Muscle layer of duodenum (tissue), 2 donors: ENCODE results near the gene KLHL40.
"Not testable (repeated sequence)": the region's sequence is repeated elsewhere in the genome, so short reads cannot be mapped to it uniquely, and the experiment has no call there.

Experiments
- H3K27ac ChIP-seq: one replicate; pipeline ENCODE4 v1.7.0; 2013; ENCODE audit warnings: mild to moderate bottlenecking, low read length
- H3K27me3 ChIP-seq: one replicate; pipeline ENCODE4 v1.7.0; 2013; ENCODE audit warnings: low read depth, mild to moderate bottlenecking, control low read depth, low read length
- H3K36me3 ChIP-seq, 2 donors: one replicate each; pipeline ENCODE4 v1.7.0; 2013; ENCODE audit warnings: low read length in 2 of 2, control low read depth in 1 of 2, mild to moderate bottlenecking in 1 of 2; ENCODE audit not compliant: insufficient read depth in 2 of 2, control insufficient read depth in 1 of 2
- H3K4me1 ChIP-seq, 2 donors: one replicate each; pipeline ENCODE4 v1.7.0; 2013; ENCODE audit warnings: low read length in 2 of 2, mild to moderate bottlenecking in 2 of 2, control low read depth in 1 of 2, moderate library complexity in 1 of 2; ENCODE audit not compliant: insufficient read depth in 2 of 2, control insufficient read depth in 1 of 2
- H3K4me3 ChIP-seq, 2 donors: one replicate each; pipeline ENCODE4 v1.7.0; 2013; ENCODE audit warnings: low read length in 2 of 2, low read depth in 1 of 2, mild to moderate bottlenecking in 1 of 2
- H3K9me3 ChIP-seq, 2 donors: one replicate each; pipeline ENCODE4 v1.7.0; 2013; ENCODE audit warnings: low read length in 2 of 2, control low read depth in 1 of 2, mild to moderate bottlenecking in 1 of 2; ENCODE audit not compliant: control insufficient read depth in 1 of 2
- donor health status: healthy.

Gene KLHL40

GRCh38 chr3:42722442-42722841, 37.1 kb downstream of the KLHL40 start:
- not testable (repeated sequence) for H3K27me3 ChIP-seq, H3K4me3 ChIP-seq, H3K36me3 ChIP-seq, H3K27ac ChIP-seq, H3K9me3 ChIP-seq, H3K4me1 ChIP-seq

DNA sequence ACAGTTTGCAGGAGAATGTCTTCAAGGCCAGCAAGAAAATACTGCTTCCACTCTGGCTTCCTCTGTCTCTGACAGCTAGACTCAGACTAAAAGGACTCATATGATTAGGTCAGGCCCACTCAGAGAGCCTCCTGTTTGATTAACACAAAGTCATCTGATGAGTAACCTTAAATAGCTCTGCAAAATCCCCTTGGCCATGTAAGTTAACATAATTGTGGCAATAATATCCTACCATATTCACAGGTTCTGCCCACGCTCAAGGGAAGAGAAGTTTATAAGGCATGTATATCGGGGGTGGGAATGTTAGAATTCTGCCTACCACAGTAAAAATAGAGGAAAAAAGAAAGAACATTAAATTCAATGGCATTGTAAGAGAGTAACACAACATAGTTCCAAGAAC, 37.9 kb downstream of the KLHL40 start:
- H3K36me3 ChIP-seq = no peaks in the 10 kb centered on the region
- H3K4me1 ChIP-seq = no peaks in the 10 kb centered on the region
- H3K9me3 ChIP-seq = no peaks in the 10 kb centered on the region
- H3K4me3 ChIP-seq = no peak overlapping the region
- no peaks in the 10 kb centered on the region for H3K27me3 ChIP-seq
- H3K27ac ChIP-seq = no peak overlapping the region

GRCh38 chr3:42725454-42725853, 40.1 kb downstream of the KLHL40 start:
- Histone ChIP-seq H3K36me3 (no peaks in the 10 kb centered on the region), H3K4me1 (no peaks in the 10 kb centered on the region), H3K27me3 (no peaks in the 10 kb centered on the region), H3K9me3 (no peaks in the 10 kb centered on the region), H3K4me3 (no peak overlapping the region), H3K27ac (no peak overlapping the region)

DNA sequence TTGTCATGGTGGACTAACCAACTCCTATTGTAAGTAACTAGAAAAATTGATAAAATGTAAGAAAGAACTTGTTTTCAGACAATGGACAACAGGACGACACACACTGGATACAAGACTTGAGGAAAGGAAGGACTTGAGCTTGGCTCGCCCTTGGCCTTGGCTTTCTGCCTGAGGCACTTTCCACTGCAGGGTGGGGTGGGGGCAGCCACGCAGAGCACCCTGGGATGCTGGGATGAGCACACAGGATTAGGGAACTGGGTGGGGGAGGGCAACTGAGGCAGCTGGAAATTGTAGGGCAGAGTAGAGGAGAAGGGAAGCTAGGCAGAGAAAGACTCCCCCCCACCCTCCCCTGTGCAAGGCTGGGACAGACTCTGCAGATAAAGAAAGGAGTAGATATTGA, 42.7 kb downstream of the KLHL40 start:
- Histone ChIP-seq H3K36me3 (no peaks in the 10 kb centered on the region), H3K9me3 (no peaks in the 10 kb centered on the region), H3K4me3 (no peak overlapping the region), H3K27ac (no peak overlapping the region), H3K4me1 (no peaks in the 10 kb centered on the region), H3K27me3 (no peaks in the 10 kb centered on the region)

- H3K27ac ChIP-seq = no peak overlapping the region
- no peaks in the 10 kb centered on the region for H3K4me1 ChIP-seq
- no peak overlapping the region for H3K4me3 ChIP-seq
- H3K27me3 ChIP-seq = no peaks in the 10 kb centered on the region
- no peaks in the 10 kb centered on the region for H3K36me3 ChIP-seq
- H3K9me3 ChIP-seq = no peaks in the 10 kb centered on the region
These were observed 43.5 kb downstream of the KLHL40 start for GRCh38 chr3:42728668-42729364.

DNA sequence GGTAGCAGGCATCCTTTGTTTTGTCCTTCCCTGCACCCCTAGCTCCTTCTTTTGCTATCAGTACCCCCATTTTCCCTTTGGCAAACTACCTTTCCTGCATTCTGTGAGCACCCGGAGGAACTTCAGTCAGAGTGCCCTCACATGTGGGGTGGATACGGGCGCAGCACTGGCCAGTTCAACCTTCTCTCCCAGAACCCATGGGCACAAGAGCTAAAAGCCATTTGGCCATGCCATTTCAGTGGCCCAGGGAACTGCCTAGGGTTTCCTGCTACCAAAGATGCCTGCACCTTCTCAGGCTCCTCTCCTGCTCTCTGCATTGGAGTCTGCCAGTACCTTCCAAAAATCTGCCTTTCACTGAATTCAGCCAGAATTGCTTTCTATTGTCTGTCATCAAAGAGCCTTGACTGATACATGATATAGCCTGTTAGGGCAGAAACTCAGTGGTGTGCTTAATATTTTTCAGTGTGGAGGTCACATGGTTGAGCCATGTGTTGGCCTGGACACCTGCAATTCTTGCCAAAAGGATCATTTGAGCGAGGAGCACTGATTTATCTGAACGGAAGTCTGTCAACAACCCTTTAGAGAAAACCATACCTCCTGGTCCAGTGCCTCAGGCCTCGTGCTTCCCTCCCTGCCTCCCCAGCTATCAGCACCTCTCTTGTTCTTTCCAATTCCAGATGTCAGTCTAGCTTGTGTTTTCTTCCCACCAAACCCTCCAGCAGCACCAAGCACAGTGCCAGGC, 44.2 kb downstream of the KLHL40 start:
- H3K27me3 ChIP-seq = no peaks in the 10 kb centered on the region
- H3K9me3 ChIP-seq = no peaks in the 10 kb centered on the region
- H3K36me3 ChIP-seq = no peaks in the 10 kb centered on the region
- H3K27ac ChIP-seq = no peak overlapping the region
- H3K4me1 ChIP-seq = no peaks in the 10 kb centered on the region
- H3K4me3 ChIP-seq = no peak overlapping the region

GRCh38 chr3:42730294-42730693, 45.0 kb downstream of the KLHL40 start:
- H3K4me1 ChIP-seq = no peaks in the 10 kb centered on the region
- no peak overlapping the region for H3K27ac ChIP-seq
- no peaks in the 10 kb centered on the region for H3K9me3 ChIP-seq
- no peaks in the 10 kb centered on the region for H3K27me3 ChIP-seq
- H3K4me3 ChIP-seq = no peak overlapping the region
- no peaks in the 10 kb centered on the region for H3K36me3 ChIP-seq

- no peak overlapping the region for H3K27ac ChIP-seq
- no peak overlapping the region for H3K4me3 ChIP-seq
- H3K4me1 ChIP-seq = no peaks in the 10 kb centered on the region
- no peaks in the 10 kb centered on the region for H3K9me3 ChIP-seq
- no peaks in the 10 kb centered on the region for H3K36me3 ChIP-seq
- no peaks in the 10 kb centered on the region for H3K27me3 ChIP-seq
These were observed 45.5 kb downstream of the KLHL40 start for GRCh38 chr3:42730706-42731420.

DNA sequence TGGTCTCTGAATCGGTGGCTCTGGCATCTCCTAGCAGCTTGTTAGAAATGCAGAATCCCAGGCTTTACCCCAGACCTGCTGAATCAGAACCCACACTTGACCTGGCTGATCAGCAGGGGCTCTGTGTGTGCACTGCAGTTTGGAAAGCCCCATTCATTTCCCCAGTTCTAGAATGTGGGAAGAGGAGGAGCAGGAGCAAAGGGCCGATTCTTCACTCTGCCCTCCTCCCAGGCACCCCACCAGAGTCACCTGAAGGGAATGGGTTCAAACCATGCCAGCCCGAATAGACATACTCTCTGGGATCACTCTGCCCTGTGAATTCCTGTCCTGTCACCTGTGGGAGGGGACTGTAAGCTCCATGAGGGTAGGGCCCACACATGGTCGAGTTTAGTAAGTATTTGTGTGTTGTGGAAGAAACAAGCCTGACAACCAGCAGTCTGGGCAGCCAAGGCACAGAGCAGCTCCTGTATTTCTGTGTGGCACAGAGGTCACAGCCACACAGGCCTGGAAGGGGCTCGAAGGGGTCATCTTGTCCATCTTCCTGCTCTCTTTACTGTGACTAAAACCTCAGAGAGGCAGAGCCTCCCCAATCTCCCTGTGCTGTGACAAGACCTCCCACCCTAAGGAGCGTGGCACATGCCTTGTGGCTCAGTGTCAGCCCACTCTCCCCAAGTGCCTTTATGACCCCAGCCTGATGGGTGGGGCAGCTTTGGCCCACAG, 46.3 kb downstream of the KLHL40 start:
- Histone ChIP-seq H3K4me1 (no peaks in the 10 kb centered on the region), H3K4me3 (no peak overlapping the region), H3K36me3 (no peaks in the 10 kb centered on the region), H3K9me3 (no peaks in the 10 kb centered on the region), H3K27ac (no peak overlapping the region), H3K27me3 (no peaks in the 10 kb centered on the region)

DNA sequence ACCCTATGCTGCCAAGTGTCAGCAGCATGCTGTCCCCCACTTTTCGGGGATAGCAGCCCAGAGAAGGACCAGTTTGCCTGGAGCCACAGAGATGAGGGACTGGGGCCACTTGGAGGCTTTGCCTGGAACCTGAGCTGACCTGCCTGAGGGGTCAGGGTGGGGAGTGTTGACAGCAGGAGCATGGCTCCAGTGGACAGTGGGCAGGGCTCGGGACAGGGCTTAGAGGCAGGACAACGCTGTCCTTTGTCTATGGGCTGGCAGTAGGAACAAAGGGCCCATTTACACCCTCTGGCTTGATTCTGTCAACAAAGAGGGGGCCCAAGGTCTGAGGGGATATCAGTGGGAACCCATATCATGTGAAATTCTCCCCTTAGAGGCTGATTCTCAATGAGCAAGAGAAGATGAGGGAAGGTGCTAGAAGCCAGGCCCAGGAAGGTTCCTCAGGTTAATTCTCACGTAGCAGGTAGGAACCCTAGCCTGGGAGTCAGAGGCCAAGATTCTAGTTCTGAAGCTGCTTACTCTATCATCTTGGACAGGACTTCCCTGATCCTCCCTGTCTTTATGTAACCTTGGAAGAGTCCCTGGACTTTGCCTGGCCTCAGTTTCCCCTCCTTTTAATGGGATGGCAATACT, 47.0 kb downstream of the KLHL40 start:
- Histone ChIP-seq H3K27me3 (no peaks in the 10 kb centered on the region), H3K27ac (no peak overlapping the region), H3K4me1 (no peaks in the 10 kb centered on the region), H3K4me3 (no peak overlapping the region), H3K9me3 (no peaks in the 10 kb centered on the region), H3K36me3 (no peaks in the 10 kb centered on the region)
